HTR-8/SVneo (cell line): ENCODE data around the gene SLC5A1.

Source experiments
- DNase-seq: peaks from one replicate; pipeline ENCODE4 v3.0.0; 2011; ENCODE audit warnings: low spot score, mixed read lengths; ENCODE audit not compliant: insufficient read length
- FAIRE-seq: peaks from 2 replicates; lab custom pipeline; 2011; peaks lifted over from hg19 to GRCh38; lab: Jason Lieb, UNC

SLC5A1 gene

DNA sequence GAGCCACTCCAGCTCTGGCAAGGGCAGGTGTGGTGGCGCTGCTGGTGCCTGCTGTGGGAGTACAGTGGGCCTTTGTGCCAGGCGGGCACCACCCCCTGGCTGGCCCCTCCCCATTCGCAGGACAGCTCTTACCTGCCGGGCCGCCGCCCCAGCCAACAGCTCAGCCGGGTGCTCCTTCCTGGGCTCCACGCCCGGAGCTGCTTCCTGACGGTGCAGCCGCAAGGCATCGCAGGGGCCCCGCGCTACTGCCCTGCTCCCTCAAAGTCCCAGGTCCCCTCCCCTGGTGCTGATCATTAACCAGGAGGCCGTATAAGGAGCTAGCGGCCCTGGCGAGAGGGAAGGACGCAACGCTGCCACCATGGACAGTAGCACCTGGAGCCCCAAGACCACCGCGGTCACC, at the start of gene SLC5A1:
Gene SLC5A1, plus strand, starts transcription at position 338 of the 400 bp plus-strand sequence. Its CDS starts 21 bp downstream, at position 359.
- DNase-seq (no peak), FAIRE-seq (no peak)

GRCh38 chr22:31995046-31995445, 48.0 kb upstream of the SLC5A1 start:
- FAIRE-seq = no peak

DNA sequence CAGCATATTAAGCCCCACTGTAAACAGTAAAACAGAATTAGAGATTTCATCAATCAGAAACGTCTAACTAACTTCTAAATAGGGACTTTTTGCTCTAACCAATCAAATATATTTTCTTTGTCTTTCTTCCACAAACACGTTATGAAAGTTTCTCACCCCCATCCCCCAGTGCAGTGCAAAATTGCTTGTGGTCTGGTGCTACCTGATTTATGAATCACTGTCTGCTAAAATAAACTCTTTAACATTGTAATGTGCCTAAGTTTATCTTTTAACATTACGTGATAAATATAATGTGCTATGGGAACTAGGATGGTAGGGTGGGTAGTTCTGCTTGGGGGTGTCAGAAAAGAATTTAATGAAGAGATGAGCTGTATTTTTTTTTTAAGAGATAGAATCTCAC, 47.3 kb upstream of the SLC5A1 start:
- no peak for DNase-seq
- no peak for FAIRE-seq

More at GRCh38 chr22:31995046-31995445, 48.0 kb upstream of the SLC5A1 start:
- DNase-seq = no peak

- DNase-seq (no peak), FAIRE-seq (no peak)
Measured at GRCh38 chr22:31998784-31999385, 44.2 kb upstream of the SLC5A1 start.

DNA sequence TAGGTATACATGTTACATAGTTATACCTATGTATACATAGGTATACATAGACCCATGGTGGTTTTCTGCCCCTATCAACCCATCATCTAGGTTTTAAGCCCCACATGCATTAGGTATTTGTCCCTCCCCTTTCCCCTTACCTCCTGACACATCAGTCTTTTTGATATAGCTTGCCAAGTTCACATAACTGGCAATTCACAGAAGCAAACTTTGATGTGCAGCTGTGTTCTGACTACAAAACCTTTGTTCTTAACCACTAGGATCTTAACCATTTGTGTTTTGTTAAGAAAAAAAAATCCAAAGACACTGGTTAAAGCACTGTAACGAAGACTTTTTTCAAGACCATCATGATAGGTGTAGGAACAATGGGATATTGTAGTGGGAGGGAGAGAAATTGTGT, 42.9 kb upstream of the SLC5A1 start:
- DNase-seq (no peak), FAIRE-seq (no peak)

DNA sequence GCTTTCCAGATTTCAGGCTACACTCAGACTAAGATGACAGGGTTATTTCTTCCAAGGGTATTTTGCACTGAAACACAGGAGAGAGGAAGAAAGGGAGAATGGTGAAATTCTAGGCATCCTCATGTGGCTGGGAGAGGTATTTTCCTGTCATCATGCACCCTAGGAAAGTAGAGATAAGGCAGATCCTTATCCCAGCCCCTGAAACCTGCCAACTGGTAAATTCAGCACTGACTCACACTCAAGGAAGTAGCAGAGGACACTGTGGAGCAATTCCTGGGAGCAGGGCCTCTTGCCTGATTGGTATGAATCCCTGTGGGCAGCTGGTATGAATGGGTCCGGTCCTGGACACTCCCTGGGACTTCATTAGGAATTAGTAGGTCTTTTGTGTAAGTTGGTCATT, 37.6 kb upstream of the SLC5A1 start:
- DNase-seq (no peak), FAIRE-seq (no peak)

GRCh38 chr22:32013200-32013599, 29.9 kb upstream of the SLC5A1 start:
- no peak for DNase-seq
- FAIRE-seq = no peak

- DNase-seq (no peak), FAIRE-seq (no peak)
Measured at GRCh38 chr22:32016081-32016480, 27.0 kb upstream of the SLC5A1 start.

- no peak for DNase-seq
- no peak for FAIRE-seq
Measured at GRCh38 chr22:32018056-32018455, 25.0 kb upstream of the SLC5A1 start.

- DNase-seq (peak; percentile 3), FAIRE-seq (no peak)
Measured at GRCh38 chr22:32020117-32020516, 22.9 kb upstream of the SLC5A1 start.

DNA sequence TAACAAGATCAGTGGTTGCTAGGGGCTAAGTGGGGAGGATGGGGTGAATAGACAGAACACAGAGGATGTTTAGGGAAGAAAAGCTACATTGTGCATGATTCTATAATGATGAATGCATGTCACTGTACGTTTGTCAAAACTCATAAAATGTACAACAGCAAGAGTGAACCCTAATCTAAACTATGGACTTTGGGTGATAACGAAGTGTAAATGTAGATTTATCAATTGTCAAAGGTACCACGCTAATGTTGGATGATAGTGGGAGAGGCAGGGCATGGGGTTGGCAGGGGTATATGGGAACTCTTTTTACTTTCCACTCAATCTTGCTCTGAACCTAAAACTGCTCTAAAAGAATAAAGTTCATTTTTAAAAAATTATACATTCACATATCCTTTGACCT, 21.3 kb upstream of the SLC5A1 start:
- DNase-seq = no peak
- no peak for FAIRE-seq

GRCh38 chr22:32023251-32023827, 19.7 kb upstream of the SLC5A1 start:
- no peak for FAIRE-seq
- DNase-seq = no peak

DNA sequence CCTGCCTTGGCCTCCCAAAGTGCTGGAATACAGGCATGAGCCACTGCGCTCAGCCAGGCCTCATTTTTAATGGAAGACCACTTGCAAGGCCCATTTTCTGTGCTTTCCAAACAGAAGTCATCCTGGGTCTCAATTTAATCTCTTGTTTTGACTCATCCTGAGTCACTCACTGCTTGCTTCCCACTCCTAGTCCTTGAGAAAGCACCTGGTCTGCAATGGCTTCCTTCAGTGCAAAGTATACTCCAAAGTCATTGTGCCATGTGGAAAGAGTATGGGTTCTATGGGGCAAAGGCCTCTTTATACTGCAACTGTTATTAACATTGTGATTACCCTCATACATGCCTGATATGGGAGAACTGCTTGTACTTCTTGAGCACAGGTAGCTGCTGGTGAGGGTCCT, 18.3 kb upstream of the SLC5A1 start:
- no peak for FAIRE-seq
- DNase-seq = no peak

DNA sequence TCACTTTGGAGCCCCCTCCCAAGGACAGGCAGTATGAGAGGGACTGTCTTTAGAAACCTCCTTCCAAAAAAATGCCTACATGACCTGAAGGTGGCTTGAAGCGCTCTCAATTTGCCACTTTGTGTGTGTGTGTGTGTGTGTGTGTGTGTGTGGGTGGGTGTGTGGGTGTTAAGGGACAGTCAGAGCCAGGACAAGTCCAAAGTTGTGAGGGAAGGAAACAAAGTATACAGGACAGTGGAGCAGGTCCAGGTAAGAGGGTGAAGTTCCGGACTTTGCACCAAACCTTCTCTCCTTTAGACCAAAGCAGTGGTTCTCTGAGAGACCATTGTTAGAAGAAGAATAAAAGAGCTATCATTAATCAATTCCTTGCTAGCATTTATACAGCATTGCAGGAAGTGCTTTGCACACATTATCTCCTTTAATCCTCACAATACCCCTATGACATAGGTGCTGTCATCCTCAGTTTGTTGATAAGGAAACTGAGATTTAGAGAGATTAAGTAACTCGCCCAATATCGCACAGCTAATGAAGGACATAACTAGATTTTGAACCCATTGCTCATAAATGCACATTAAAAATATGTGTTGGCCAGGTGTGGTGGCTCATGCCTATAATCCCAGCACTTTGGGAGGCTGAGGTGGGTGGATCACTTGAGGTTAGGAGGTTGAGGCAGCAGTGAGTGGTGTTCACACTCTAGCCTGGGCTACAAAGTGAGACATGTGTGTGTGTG, 12.4 kb upstream of the SLC5A1 start:
- no peak for FAIRE-seq

GRCh38 chr22:32031466-32031865, 11.6 kb upstream of the SLC5A1 start:
- DNase-seq (no peak), FAIRE-seq (no peak)

More for the DNA sequence above, 12.4 kb upstream of the SLC5A1 start:
- DNase-seq = no peak

DNA sequence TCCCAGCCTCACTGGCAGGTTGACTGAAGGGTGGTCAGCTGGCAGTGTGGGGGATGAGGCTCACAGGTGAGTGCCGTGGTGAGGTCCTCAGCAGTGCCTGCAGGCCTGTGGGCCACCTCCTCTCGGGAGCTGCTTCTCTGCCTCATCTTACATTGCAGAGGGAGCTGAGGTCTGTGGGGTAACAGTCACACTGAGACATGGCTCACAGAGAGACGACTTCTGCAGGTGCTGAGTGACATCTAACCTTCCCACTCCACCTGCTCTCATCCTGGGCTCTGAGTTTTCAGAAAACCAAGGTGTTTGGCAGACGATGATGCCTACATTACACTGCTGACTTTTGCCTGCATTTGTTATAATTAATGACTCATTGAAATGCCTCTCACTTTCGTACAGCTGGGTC, 8.8 kb upstream of the SLC5A1 start:
- no peak for FAIRE-seq
- DNase-seq = no peak

DNA sequence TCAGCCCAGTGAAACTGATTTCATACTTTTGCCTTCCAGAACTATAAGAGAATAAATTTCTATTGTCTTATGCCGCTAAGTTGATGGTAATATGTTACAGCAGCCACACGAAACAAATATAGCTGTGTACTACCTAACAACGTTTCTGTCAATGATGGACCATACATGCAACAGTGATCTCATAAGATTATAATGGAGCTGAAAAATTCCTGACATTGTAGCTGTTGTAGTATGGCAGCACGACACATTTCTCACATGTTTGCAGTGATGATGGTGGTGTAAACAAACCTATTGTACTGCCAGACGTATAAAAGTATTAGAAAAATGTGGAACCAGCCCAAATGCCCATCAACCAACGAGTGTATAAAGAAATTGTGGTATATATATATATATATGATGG, 5.8 kb upstream of the SLC5A1 start:
- no peak for DNase-seq
- no peak for FAIRE-seq

GRCh38 chr22:32040324-32040904, 2.6 kb upstream of the SLC5A1 start:
- DNase-seq = no peak
- FAIRE-seq = no peak

DNA sequence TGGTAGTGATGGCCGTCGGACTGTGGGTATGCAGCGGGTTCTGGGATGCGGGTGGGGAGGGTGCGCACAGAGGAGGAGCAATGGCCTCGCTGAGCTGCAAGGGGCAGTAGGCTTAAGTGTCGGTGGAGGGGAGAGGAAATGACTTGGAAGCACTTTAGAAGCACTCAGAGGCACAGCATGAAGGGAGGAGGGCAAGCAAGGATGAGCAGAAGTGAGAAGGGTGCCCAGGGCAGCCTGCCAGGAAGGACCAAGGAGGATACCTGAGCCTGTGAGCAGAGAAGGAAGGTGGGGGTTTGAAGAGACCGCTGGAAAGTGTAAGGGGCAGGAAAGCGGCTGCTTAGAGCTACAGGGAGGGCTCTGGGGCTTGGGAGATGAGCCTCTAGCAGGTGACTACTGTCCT, 330 bp downstream of the SLC5A1 start:
- FAIRE-seq = no peak
- DNase-seq = no peak

DNA sequence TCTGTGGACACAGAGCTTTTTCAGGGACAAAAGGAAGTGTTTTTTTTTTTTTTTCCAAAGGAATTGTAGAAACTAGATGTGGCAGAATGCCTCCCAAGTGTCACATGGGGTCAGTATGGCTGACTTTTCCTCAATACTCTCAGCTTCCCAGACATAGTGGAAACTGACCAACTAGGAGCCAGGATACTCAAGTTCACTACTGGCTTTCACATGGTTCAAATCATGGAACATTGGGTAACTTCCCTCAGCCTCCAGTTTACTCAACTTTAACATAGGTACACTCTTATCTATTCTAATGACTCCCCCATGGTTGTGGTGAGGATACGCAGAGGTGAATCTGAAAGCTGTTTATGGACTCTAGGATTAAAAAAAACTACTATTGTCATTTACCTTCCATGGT, 1.4 kb downstream of the SLC5A1 start:
- FAIRE-seq = no peak
- DNase-seq = no peak

DNA sequence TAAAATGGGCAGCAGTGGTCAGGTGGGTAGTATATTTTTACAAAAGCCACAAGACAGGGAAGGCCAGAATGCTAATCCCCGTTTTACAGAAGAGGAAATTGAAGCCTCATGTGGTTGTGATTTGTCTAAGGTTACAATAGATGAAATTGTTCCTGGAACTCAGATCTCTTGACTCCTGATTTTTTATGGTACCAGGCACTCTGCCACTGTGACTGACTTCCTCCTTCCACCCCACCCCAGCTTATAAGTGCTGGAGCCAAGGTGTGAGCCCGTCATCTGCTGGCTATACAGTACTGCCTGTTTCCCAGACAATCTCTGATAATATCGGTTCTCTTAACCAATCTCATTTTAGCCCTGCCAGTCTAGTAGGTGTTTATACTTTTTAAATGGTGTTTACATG, 1.9 kb downstream of the SLC5A1 start:
- FAIRE-seq (no peak), DNase-seq (no peak)
